GM10847 (cell line): ENCODE data around the gene CXCL12.

Experiments
- POLR2A ChIP-seq: IDR thresholded peaks from 2 replicates; pipeline ENCODE4 v1.6.1; 2011; ENCODE audit not compliant: insufficient read length; ENCODE audit errors: extremely low read depth

Gene CXCL12

GRCh38 chr10:44413416-44413815 lies 28.5 kb upstream of the CXCL12 start:
- TF ChIP-seq POLR2A = no peak

DNA sequence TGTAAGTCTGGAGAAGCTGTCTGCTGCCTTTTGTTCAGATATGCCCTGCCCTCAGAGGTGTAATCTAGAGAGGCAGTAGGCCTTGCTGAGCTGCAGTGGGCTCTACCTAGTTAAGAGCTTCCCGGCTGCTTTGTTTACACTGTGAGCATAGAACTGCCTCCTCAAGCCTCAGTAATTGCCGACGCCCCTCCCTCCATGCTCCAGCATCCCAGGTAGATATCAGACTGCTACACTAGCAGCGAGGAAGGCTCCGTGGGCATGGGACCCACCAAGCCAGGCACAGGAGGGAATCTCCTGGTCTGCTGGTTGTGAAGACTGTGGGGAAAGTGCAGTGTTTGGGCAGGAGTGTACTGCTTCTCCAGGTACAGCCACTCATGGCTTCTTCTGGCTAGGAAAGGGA lies 26.4 kb upstream of the CXCL12 start:
- TF ChIP-seq POLR2A = no peak

DNA sequence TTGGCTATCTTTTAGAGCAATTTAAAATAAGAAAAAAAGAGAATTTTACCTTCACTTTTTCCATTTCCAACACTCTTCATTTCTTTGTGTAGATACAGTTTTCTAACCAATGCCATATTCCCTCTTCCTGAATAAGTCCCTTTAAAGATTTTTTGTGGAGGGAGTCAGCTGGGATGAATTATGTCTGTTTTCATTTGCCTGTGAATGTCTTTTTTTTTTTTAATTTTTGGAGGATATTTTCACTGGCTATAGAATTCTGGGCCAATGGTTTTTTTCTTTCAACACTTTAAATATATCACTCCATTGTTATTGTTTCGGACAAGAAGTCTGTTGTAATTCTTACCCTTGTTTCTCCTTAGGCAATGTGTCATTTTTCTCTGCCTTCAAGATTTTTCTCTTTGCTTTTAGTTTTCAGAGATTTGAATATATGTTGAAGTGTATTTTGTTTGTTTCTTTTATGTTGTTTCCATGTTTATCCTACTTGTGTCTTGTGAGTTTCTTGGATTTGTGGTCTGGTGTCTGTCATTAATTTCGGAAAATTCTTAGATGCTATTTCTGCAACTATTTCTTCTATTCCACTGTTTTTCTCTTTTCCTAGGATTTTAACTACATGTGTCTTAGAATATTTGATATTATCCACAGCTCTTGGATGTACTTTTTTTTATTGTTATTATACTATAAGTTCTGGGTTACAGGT lies 20.0 kb upstream of the CXCL12 start:
- TF ChIP-seq POLR2A = no peak

DNA sequence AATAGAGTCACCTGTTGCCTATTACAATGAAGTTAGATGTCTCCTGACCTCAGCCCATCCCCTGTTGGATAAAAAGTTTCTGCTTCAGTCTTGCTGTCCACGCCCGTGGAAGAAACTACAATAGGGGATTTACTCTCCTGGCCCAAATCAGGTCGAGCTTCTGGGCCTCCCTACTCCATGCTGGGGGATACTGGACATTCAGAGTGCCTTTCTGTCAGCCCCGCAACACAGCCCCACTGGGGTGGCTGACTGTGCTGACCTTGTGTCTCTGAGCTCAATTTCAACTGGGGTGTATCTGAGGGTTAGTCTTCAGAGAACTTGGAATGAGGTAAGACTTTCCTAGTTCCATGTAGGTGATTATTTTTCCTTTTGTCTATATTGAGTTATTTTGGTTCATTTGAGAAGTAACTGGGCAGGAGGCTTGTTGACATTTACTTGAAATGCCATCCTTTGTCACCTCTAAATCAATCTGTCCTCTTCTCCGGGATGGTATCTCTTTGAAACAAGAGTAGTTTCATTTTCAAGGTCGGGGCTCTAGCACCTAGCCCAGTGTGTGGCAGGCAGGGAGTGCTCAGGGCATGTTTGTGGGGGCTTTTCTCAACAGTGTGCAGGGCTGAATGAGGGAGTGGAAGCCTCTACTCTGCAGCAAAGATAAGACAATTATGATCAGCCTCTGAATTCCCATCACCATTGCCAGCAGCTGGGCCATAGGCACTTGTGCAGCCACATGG lies 17.7 kb upstream of the CXCL12 start:
- TF ChIP-seq POLR2A = no peak

GRCh38 chr10:44400541-44400940 lies 15.6 kb upstream of the CXCL12 start:
- no peak for TF ChIP-seq POLR2A

GRCh38 chr10:44399659-44400451 lies 15.0 kb upstream of the CXCL12 start:
- no peak for TF ChIP-seq POLR2A

- no peak for TF ChIP-seq POLR2A
Measured at GRCh38 chr10:44398747-44399658, 14.1 kb upstream of the CXCL12 start.

DNA sequence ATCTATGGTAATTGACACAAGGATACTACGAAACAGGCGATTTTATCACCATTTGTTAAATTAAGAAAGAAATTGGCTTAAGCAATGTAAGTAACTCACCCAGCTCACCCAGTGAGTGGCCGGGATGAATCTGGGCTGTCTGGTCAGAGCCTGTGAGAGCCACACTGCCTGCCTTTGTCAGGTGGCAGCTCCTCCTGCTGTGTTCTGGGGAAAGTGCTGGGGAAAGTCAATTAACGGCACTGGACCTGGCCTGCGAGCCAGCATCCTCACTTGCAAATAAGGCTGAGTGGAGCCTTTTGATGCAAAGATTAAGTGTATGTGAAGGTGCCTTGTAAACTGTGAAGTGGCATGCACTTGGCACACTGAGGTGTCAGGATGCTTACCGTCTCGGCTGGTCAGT lies 13.4 kb upstream of the CXCL12 start:
- TF ChIP-seq POLR2A = no peak

DNA sequence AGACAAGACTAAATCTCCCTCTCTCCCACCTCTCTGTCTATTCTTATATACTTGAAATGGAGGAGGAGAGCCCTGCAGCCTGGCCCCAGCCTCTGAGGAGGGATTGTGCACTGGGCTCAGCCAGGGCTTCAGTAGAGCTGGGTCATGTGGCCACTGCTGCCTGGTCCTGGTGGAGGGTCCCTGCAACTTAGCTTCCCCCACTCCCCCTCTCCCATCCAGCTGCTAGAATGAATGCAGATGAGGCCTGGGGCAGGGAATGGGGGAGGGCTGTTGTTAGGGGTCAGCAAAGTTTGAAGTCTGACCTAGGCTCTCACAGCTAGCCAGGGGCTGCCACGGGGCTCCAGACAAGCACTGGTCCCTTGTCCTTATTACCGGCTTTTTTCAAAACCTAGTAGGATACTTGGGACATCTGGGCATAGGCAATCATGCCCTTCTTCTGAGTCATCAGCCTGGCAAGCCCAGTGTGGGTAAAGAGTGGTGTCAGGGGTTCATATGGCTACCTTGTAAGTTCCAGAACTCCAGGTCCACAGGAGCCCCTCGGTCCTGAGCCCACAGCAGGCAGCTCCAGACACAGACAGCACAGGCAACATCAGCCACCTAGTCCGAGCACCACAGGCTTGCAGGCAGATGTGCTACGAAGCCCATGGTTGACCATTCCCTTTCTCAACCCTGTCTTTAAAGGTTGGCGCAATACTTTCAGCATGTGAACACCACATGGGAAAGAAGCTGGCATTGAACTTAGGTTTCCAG lies 12.8 kb upstream of the CXCL12 start:
- no peak for TF ChIP-seq POLR2A

GRCh38 chr10:44396671-44397191 lies 11.8 kb upstream of the CXCL12 start:
- no peak for TF ChIP-seq POLR2A

- TF ChIP-seq POLR2A = no peak
Measured at GRCh38 chr10:44395902-44396670, 11.2 kb upstream of the CXCL12 start.

GRCh38 chr10:44395396-44395795 lies 10.5 kb upstream of the CXCL12 start:
- TF ChIP-seq POLR2A = no peak

- no peak for TF ChIP-seq POLR2A
Measured at GRCh38 chr10:44394696-44395381, 9.9 kb upstream of the CXCL12 start.
